H1 (cell line): ENCODE results near the gene ADAM12. TPM values are rescaled to one million over a fixed set of nuclear protein-coding genes. Genes with fewer than 3 reads are reported as not detected.

Experiments
- CTCF ChIA-PET: fragments of 300-600 bp; sonication (Branson Sonifier 250); formaldehyde crosslinking; loops from one replicate; lab custom pipeline; 2021; ENCODE audit not compliant: partially characterized antibody; lab: Charles Lee
- POLR2A ChIA-PET: fragments of 300-600 bp; sonication (Branson Sonifier 250); formaldehyde crosslinking; loops from one replicate; lab custom pipeline; 2021; ENCODE audit warnings: inconsistent platforms; ENCODE audit not compliant: partially characterized antibody; lab: Charles Lee
- DNase-seq, 2 experiments: peaks; one replicate each; pipeline versions ENCODE4 v3.0.0 to v3.0.0-alpha.2; 2010 to 2022; ENCODE audit warnings: low spot score in 2 of 2, low read depth in 1 of 2, mixed read lengths in 1 of 2
- FAIRE-seq: peaks from 2 replicates; lab custom pipeline; 2011; peaks lifted over from hg19 to GRCh38; lab: Jason Lieb, UNC
- H2AFZ ChIP-seq: 2 replicates; pipeline ENCODE4 v1.8.1; 2012; ENCODE audit warnings: low read length, inconsistent platforms
- H2AK5ac ChIP-seq: 2 replicates; pipeline ENCODE4 v1.6.1; 2013; ENCODE audit warnings: low read depth, low read length
- H2BK120ac ChIP-seq: replicated peaks from 2 replicates; pipeline ENCODE3; 2013; ENCODE audit warnings: low read depth, low read length, inconsistent platforms
- H2BK12ac ChIP-seq: 2 replicates; pipeline ENCODE4 v1.6.1; 2013; ENCODE audit warnings: low read depth, low read length
- H2BK15ac ChIP-seq: 2 replicates; pipeline ENCODE4 v1.6.1; 2013; ENCODE audit warnings: low read length
- H2BK20ac ChIP-seq: 2 replicates; pipeline ENCODE4 v1.6.1; 2013; ENCODE audit warnings: low read length
- H2BK5ac ChIP-seq: 2 replicates; pipeline ENCODE4 v1.6.1; 2013; ENCODE audit warnings: low read depth, low read length
- H3K14ac ChIP-seq: 2 replicates; pipeline ENCODE4 v1.6.1; 2013; ENCODE audit warnings: inconsistent platforms; ENCODE audit not compliant: insufficient read length
- H3K18ac ChIP-seq: 2 replicates; pipeline ENCODE4 v1.6.1; 2013; ENCODE audit warnings: low read length; ENCODE audit errors: extremely low read depth
- H3K23ac ChIP-seq: 2 replicates; pipeline ENCODE4 v1.6.1; 2013; ENCODE audit warnings: inconsistent platforms; ENCODE audit not compliant: insufficient read length
- H3K23me2 ChIP-seq: 2 replicates; pipeline ENCODE4 v1.6.1; 2013; ENCODE audit warnings: low read depth, low read length
- H3K27ac ChIP-seq: 2 replicates; pipeline ENCODE4 v1.6.1; 2011; ENCODE audit warnings: low read depth, low read length, inconsistent platforms
- H3K27me3 ChIP-seq, 4 experiments: replicated peaks in 1 of 4; 1 replicate in 1 of 4; 2 replicates in 3 of 4; pipeline versions ENCODE4 v1.6.1 to v1.8.1; 2011 to 2013; ENCODE audit warnings: low read length in 3 of 4, mild to moderate bottlenecking in 3 of 4, inconsistent platforms in 2 of 4, mixed read lengths in 2 of 4, moderate library complexity in 1 of 4; ENCODE audit not compliant: control insufficient read depth in 3 of 4, insufficient read depth in 3 of 4; ENCODE audit errors: extremely low read depth in 1 of 4
- H3K36me3 ChIP-seq, 4 experiments: 2 replicates each; pipeline versions ENCODE4 v1.6.1 to v1.8.1; 2011 to 2013; ENCODE audit warnings: mild to moderate bottlenecking in 4 of 4, low read length in 3 of 4, moderate library complexity in 2 of 4, control low read depth in 1 of 4, inconsistent platforms in 1 of 4; ENCODE audit not compliant: insufficient read depth in 4 of 4, control insufficient read depth in 2 of 4
- H3K4ac ChIP-seq: replicated peaks from 2 replicates; pipeline ENCODE3; 2013; ENCODE audit warnings: low read length, low read depth, mixed read lengths, inconsistent platforms; ENCODE audit not compliant: insufficient read length
- H3K4me1 ChIP-seq, 4 experiments: replicated peaks in 1 of 4; 1 replicate in 1 of 4; 2 replicates in 3 of 4; pipeline versions ENCODE4 v1.6.1 to v1.8.1; 2011 to 2013; ENCODE audit warnings: low read length in 3 of 4, inconsistent platforms in 2 of 4, mixed read lengths in 1 of 4; ENCODE audit not compliant: insufficient read depth in 4 of 4, control insufficient read depth in 3 of 4
- H3K4me2 ChIP-seq, 2 experiments: 2 replicates each; pipeline versions ENCODE4 v1.6.1 to v1.8.1; 2011 to 2013; ENCODE audit warnings: low read depth in 2 of 2, low read length in 2 of 2, control low read depth in 1 of 2, inconsistent platforms in 1 of 2, mild to moderate bottlenecking in 1 of 2; ENCODE audit not compliant: insufficient read depth in 1 of 2
- H3K4me3 ChIP-seq, 4 experiments: fragments of 200-600, 300-600 bp in 1 of 4; sonication (generic), shearing (Covaris generic), sonication (Bioruptor Twin) in 1 of 4; 2 replicates each; pipeline versions ENCODE4 v1.5.1 to v1.8.1; 2011 to 2016; ENCODE audit warnings: low read length in 4 of 4, low read depth in 3 of 4, control low read depth in 2 of 4, inconsistent platforms in 2 of 4, mild to moderate bottlenecking in 2 of 4, mixed read lengths in 1 of 4, moderate library complexity in 1 of 4; ENCODE audit not compliant: insufficient read depth in 2 of 4; ENCODE audit errors: extremely low read depth in 1 of 4
- H3K56ac ChIP-seq: replicated peaks from 2 replicates; pipeline ENCODE3; 2013; ENCODE audit warnings: low read depth, mild to moderate bottlenecking, mixed read lengths, low read length, inconsistent platforms; ENCODE audit not compliant: insufficient read length
- H3K79me1 ChIP-seq: 2 replicates; pipeline ENCODE4 v1.6.1; 2013; ENCODE audit warnings: low read depth, low read length, control low read depth
- H3K79me2 ChIP-seq, 2 experiments: 2 replicates each; pipeline versions ENCODE4 v1.6.1 to v1.8.1; 2012 to 2013; ENCODE audit warnings: low read length in 2 of 2, mild to moderate bottlenecking in 2 of 2, inconsistent platforms in 1 of 2; ENCODE audit not compliant: insufficient read depth in 2 of 2, control insufficient read depth in 1 of 2
- H3K9ac ChIP-seq, 4 experiments: replicated peaks in 1 of 4; 1 replicate in 1 of 4; 2 replicates in 3 of 4; pipeline versions ENCODE4 v1.6.1 to v1.8.1; 2011 to 2013; ENCODE audit warnings: low read depth in 3 of 4, low read length in 3 of 4, control low read depth in 2 of 4, mild to moderate bottlenecking in 2 of 4, moderate library complexity in 2 of 4, inconsistent platforms in 1 of 4; ENCODE audit errors: extremely low read depth in 1 of 4
- H3K9me3 ChIP-seq, 2 experiments: 2 replicates each; pipeline versions ENCODE4 v1.6.1 to v1.8.1; 2012 to 2013; ENCODE audit warnings: mild to moderate bottlenecking in 2 of 2, moderate library complexity in 2 of 2, control low read depth in 1 of 2, inconsistent platforms in 1 of 2, low read depth in 1 of 2, low read length in 1 of 2, mixed read lengths in 1 of 2; ENCODE audit not compliant: insufficient read depth in 2 of 2
- H4K20me1 ChIP-seq, 2 experiments: replicated peaks in 1 of 2; 2 replicates each; pipeline versions ENCODE3 to v1.8.1; 2011 to 2013; ENCODE audit warnings: inconsistent platforms in 2 of 2, low read length in 2 of 2, mild to moderate bottlenecking in 1 of 2; ENCODE audit not compliant: insufficient read depth in 2 of 2, control insufficient read depth in 1 of 2
- H4K5ac ChIP-seq: 2 replicates; pipeline ENCODE4 v1.6.1; 2013; ENCODE audit warnings: low read length, low read depth, mixed read lengths, inconsistent platforms; ENCODE audit not compliant: insufficient read length
- H4K8ac ChIP-seq: 2 replicates; pipeline ENCODE4 v1.8.0; 2013; ENCODE audit warnings: mild to moderate bottlenecking, moderate library complexity, low read length, inconsistent platforms; ENCODE audit not compliant: insufficient read depth; ENCODE audit errors: extremely low read depth
- H4K91ac ChIP-seq: replicated peaks from 2 replicates; pipeline ENCODE3; 2013; ENCODE audit warnings: low read length, mixed read lengths, inconsistent platforms; ENCODE audit not compliant: insufficient read length
- CBX8 ChIP-seq: fragments of 300-800, 300-1000 bp; sonication (generic); IDR thresholded peaks from 2 replicates; pipeline ENCODE4 v1.7.1; 2016; ENCODE audit warnings: low read depth, low read length, borderline replicate concordance
- KDM1A ChIP-seq: fragments of 200-600, 300-600 bp; sonication (generic); IDR thresholded peaks from 2 replicates; pipeline ENCODE4 v1.7.1; 2016; ENCODE audit warnings: mild to moderate bottlenecking, low read length, borderline replicate concordance
- RXRA ChIP-seq: IDR thresholded peaks from 2 replicates; pipeline ENCODE4 v1.6.1; 2011; ENCODE audit warnings: low read depth, mild to moderate bottlenecking, low read length, moderate library complexity; ENCODE audit not compliant: insufficient read depth
- WGBS, 2 experiments: shearing (Covaris generic) in 1 of 2; methylation state at CpG; one replicate each; pipeline versions ENCODE4 v1.1.6 to v1.1.7; 2013 to 2015; ENCODE audit warnings: low lambda C conversion rate in 2 of 2, mixed read lengths in 2 of 2, inconsistent platforms in 1 of 2, low coverage in 1 of 2, missing lambda C conversion rate in 1 of 2; ENCODE audit not compliant: insufficient replicate concordance in 2 of 2, insufficient coverage in 1 of 2, insufficient read length in 1 of 2; ENCODE audit errors: extremely low coverage in 1 of 2, missing lambda C conversion rate in 1 of 2; 5-methylcytosine and 5-hydroxymethylcytosine counted together
- polyA plus RNA-seq, 7 experiments: library from polyadenylated mRNA; depleted of rRNA in 3 of 7; stranded (reverse) in 5 of 7; unstranded in 2 of 7; fragments of >200 nt in 5 of 7; fragments of 200-250 nt in 2 of 7; gene quantifications; 1 replicate in 5 of 7; 2 replicates in 1 of 7; 4 replicates in 1 of 7; pipeline versions ENCODE4 v1.2.1 to v1.2.3, GENCODE V29; 2011 to 2013; ENCODE audit warnings: missing spikeins in 2 of 7, mixed read lengths in 2 of 7
- total RNA-seq: library from RNA; stranded (reverse); fragmentation: NEBNext Ultra II Directional; extraction: Animal tissue kit (Norgen Biotek cat#: 25700); gene quantifications from 2 replicates; pipeline ENCODE4 v1.2.1, GENCODE V29; 2021

Gene ADAM12
- total and polyA plus RNA-seq, 2 of the 8 experiments (the other 6 are each of a cell fraction or from before 2014, with no cell fraction given): 0.07 to 0.17 TPM

GRCh38 chr10:126430512-126430911 lies 42.2 kb upstream of the ADAM12 start:
- Histone ChIP-seq H3K36me3 (no peaks in the 10 kb centered on the region), H2BK5ac (no peak overlapping the region), H2BK20ac (no peak overlapping the region), H3K4me1 (peaks cover 0 to 6% (median 2%) of the 10 kb centered on the region in 4 experiments; a peak in 3 of 7 replicates), H2BK120ac (no peak overlapping the region), H3K79me1 (no peaks in the 10 kb centered on the region), H3K23me2 (no peaks in the 10 kb centered on the region), H3K4ac (no peak overlapping the region), H3K4me2 (no peak overlapping the region), H3K18ac (no peak overlapping the region), H2BK15ac (no peak overlapping the region), H3K79me2 (no peaks in the 10 kb centered on the region), H4K20me1 (no peaks in the 10 kb centered on the region), H3K4me3 (no peak overlapping the region), H3K27me3 (no peaks in the 10 kb centered on the region), H3K9me3 (no peaks in the 10 kb centered on the region), H2BK12ac (no peak overlapping the region), H3K9ac (no peak overlapping the region), H2AFZ (no peak overlapping the region), H3K14ac (no peak overlapping the region), H4K8ac (no peak overlapping the region), H2AK5ac (no peak overlapping the region), H4K91ac (no peak overlapping the region), H4K5ac (no peak overlapping the region), H3K56ac (no peak overlapping the region), H3K27ac (no peak overlapping the region), H3K23ac (no peak overlapping the region)
- CTCF ChIA-PET: interaction anchor here (0.6 to 1.3 kb wide), 4 partner anchors 17 to 448 kb away, joined by 3 read pairs; no protein-coding TSS in a partner anchor
- no peak for FAIRE-seq
- POLR2A ChIA-PET: no interaction called here
- DNase-seq: no peak
- no peak for TF ChIP-seq KDM1A
- no peak for TF ChIP-seq RXRA
- TF ChIP-seq CBX8: no peak
- WGBS, 2 experiments: 93% methylated on average over 2 of the region's 2 CpGs; no CpG with 5 or more reads in 1 of the 2 experiments
